ENCODE data around the gene HIVEP3.

HIVEP3 gene

DNA sequence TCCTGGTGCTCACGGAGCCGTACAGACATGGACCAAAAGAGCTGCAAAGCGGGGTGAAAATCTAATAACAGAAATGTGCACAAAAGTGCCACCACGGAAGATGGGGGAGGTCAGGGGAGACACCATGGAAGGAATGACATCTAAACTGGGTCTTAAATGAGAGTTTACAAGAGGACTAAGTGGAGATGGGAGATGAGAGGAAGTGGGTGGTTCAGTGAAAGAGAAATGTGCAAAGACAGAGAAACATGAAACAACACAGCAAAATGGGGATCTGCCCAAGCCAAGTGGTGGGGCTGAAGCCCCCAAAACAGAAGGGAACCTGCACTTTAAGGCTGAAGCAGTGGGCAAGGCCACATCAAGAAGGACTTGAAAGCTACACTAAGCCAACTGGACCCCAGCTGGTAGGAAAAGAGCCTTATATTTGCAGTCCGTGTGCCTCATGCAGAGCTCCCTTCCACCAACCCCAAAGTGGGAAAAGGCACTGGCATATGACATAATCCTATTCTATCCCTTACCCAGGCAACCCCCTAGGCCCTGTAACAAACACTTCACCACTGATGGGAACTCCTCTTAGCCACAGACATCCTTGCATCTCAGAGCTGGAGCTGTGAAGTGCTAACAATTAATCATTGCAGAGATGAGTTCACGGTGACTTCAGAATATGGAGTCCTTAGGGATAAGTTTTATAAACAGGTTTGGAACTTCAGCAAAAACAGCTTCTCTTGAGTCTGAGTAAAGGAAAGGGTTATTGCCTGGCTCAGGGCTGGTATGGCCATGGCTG is 235.7 kb downstream of the HIVEP3 start:
- no peak for DNase-seq (ENCODE audit: low spot score)

- DNase-seq (ENCODE audit: low spot score) = no peak
These were observed 236.6 kb downstream of the HIVEP3 start for GRCh38 chr1:41682149-41682548.

DNA sequence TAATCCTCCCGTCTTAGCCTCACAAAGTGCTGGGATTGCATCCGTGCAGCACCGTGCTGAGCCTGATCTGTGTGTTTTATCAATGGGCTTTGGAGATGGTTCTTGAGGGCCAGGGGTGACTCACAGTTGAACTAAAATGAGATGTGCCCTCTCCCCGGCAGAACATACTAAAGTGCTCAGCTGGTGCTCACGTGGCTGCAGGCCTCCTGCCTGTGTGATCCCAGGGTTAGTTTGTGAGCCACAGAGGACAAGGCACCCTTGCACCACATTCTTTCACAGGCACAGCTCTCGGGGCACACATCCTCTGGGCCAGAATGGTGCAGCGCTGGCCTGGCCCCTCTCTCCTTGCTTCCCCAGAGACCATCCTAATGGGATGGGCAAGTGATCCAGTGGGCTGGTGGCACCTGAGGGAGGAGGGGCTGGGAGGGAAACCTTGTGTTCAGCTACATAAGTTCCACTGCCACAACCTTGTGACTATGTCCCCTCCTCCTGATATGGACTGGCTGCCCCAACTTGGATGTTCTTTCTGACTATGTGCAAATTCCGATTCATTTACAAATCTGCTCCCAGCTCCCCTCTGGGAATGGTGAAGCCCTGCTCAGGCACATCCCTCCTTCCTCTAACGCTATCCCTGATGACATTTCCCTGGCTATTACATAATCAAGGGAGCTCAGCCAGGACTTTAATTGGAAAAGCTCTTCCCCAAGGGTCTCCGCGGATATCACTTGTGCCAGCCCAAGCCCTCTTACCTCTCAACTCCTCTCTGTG is 237.2 kb downstream of the HIVEP3 start:
- no peak for DNase-seq (ENCODE audit: low spot score)

DNA sequence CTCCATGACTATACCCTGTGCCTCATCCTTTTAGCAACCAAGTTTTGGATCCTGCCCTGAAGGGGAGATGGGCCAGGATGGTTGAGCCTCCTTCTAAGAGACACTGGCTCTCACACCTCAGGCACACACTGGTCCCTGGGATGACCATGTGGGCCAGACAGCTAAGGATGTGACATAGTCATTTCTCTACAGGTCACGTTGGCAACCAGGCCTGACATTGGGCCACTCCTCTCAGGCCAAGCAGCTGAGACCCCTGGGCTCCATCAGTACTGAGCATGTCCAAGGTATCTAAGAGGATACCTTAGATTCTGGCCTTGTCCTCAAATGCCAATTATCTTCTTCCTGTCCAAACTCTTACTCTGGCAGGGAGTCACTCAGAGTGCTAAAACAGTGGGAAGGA is 238.7 kb downstream of the HIVEP3 start:
- DNase-seq (ENCODE audit: low spot score) = no peak

GRCh38 chr1:41679531-41679930 is 239.2 kb downstream of the HIVEP3 start:
- DNase-seq (ENCODE audit: low spot score) = no peak

GRCh38 chr1:41678111-41678878 is 240.4 kb downstream of the HIVEP3 start:
- DNase-seq (ENCODE audit: low spot score) = no peak

DNA sequence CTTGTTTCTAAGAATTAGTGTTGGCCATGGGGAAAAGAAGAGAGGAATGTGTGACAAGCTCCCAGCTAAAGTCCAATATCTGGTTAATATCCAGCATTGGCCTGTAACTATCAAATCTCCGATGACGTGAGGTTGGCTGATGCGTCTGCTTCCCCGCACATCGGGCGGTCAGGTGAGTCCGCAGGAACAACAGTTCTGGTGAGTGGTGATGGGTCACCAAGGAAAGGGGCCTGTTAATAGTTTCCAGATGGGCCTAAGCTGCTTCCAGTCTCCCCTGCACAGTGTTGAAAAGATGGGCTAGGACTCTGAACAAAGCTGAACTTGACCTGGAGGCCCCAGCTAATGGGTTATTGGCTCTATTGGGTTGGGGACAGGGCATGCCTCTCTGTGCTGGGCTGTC is 241.1 kb downstream of the HIVEP3 start:
- DNase-seq (ENCODE audit: low spot score) = no peak

- DNase-seq (ENCODE audit: low spot score) = no peak
These were observed 243.3 kb downstream of the HIVEP3 start for GRCh38 chr1:41675401-41675800.

DNA sequence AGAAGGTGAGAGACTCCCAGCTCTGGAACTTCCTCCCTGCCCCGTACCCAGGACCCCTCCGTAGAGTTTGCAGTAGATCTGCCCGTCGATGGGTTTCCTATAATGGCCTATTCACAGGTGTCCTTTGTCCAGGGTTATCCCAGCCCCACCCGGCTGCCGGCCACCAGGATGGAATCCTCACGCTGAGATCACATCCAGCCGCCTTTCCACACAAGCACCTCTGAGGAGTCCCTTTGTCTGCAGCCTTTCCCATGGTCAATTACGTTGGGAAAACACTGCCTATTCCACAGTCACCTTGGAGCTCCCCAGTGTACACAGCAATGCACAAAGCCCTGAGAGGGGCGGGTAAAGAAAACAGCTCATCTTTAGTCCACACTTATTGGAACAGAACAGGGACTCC is 244.2 kb downstream of the HIVEP3 start:
- no peak for DNase-seq (ENCODE audit: low spot score)

DNA sequence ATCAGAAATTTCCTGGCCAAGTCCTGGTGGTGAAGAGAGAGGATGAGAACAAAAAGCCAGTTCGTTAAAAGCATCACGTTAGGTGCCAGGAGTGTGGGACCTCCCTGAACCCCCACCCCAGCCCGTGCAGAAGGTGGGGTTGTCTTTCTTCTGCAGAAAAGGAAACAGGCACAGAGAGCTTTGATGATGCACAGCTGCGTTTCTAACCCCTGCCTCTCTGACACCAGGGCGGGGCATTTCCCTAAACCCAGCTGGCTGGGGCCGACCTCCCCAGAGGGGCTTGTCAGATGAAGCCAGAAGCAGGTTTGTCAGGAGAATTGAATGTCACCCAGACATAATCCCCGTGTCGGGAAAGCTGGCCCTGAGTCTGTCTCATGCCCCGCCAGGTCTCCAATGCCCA is 244.9 kb downstream of the HIVEP3 start:
- DNase-seq (ENCODE audit: low spot score) = peak; percentile 44

GRCh38 chr1:41673378-41673777 is 245.3 kb downstream of the HIVEP3 start:
- DNase-seq (ENCODE audit: low spot score) = peak; percentile 70

- no peak for DNase-seq (ENCODE audit: low spot score)
These were observed 245.9 kb downstream of the HIVEP3 start for GRCh38 chr1:41672641-41673361.

DNA sequence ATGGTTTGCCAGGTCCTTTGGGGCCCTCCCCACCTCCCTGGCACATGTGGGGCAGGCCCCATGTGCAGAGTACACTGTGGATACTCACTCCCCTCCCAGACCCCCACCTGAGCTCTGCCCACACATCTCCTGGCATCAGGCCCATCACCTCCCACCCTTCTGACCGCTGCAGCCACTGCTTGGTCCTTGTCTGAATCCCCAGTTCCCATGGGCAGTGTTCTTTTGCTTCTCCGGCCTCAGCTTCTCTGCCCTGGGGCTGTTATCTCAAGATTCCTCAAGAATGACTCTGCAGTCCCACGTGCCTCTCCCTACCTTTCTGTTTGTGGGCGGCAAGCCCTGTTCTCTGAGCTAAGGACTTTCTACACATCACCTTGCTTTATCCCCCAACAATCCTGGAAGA is 246.5 kb downstream of the HIVEP3 start:
- no peak for DNase-seq (ENCODE audit: low spot score)

- no peak for DNase-seq (ENCODE audit: low spot score)
These were observed 247.5 kb downstream of the HIVEP3 start for GRCh38 chr1:41671116-41671755.

DNA sequence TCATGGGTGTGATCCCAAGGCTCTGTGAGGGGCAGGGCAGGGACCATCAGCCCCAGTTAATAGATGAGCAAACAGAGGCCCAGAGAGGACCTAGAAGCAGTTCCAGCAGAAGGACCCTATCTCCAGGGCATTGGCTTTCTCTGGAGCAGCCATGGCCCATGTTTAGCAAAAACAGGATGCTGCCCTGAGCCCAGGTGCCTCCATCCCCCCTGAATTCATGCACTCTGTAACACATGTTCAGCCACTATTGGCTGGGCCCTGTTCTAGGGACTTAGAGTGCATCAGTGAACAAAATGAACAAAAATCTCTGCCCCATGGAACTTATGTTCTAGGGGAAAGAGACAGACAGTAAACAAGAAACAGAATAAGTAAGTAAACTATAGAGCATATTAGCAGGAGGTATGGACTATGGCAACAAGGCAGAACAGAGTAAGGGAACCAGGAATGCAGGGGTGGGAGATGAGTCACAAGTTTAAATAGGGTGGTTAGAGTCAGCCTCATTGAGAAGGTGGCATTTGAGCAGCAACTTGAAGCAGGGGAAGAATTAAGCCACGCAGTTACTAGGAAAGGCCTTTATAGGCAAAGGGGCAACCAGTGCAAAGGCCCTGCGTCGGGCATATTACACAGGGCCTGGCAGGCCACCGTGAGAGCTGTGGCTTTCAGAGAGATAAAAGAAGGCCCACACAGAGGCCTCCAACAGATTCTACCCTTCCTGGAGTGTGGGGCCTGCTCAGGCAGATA is 248.3 kb downstream of the HIVEP3 start:
- no peak for DNase-seq (ENCODE audit: low spot score)

- DNase-seq (ENCODE audit: low spot score) = no peak
These were observed 249.8 kb downstream of the HIVEP3 start for GRCh38 chr1:41668967-41669366.

- no peak for DNase-seq (ENCODE audit: low spot score)
These were observed 250.6 kb downstream of the HIVEP3 start for GRCh38 chr1:41668054-41668660.

- peak; percentile 82 for DNase-seq (ENCODE audit: low spot score)
These were observed 251.6 kb downstream of the HIVEP3 start for GRCh38 chr1:41666981-41667631.

- no peak for DNase-seq (ENCODE audit: low spot score)
These were observed 252.5 kb downstream of the HIVEP3 start for GRCh38 chr1:41665962-41666917.

All from activated CD4-positive, alpha-beta T cell treated with anti-CD3 and anti-CD28 coated beads, Interleukin-2, Interleukin-4, amounts not matched to agents 100 ng/mL and 50 ng/mL, durations not matched to agents 16 hours and 8 hours (primary cell).